HEK293T (cell line): ENCODE data around the gene ZNF548.

Experiments
- CTBP1 ChIP-seq: fragments of 450-650 bp; IDR thresholded peaks from 2 replicates; pipeline ENCODE4 v1.6.1; 2016; ENCODE audit warnings: borderline replicate concordance
- FOXA1 ChIP-seq: fragments of 450-650 bp; IDR thresholded peaks from 2 replicates; pipeline ENCODE4 v1.6.1; 2016; ENCODE audit warnings: mild to moderate bottlenecking
- FOXM1 ChIP-seq: fragments of 450-650 bp; IDR thresholded peaks from 2 replicates; pipeline ENCODE4 v1.6.1; 2017; ENCODE audit warnings: mild to moderate bottlenecking, borderline replicate concordance
- PKNOX1 ChIP-seq: fragments of 450-650 bp; IDR thresholded peaks from 2 replicates; pipeline ENCODE4 v1.6.1; 2016
- SP1 ChIP-seq: fragments of 450-650 bp; IDR thresholded peaks from 2 replicates; pipeline ENCODE4 v1.6.1; 2017
- SUZ12 ChIP-seq: fragments of 450-650 bp; IDR thresholded peaks from 2 replicates; pipeline ENCODE4 v1.6.1; 2016; ENCODE audit warnings: mild to moderate bottlenecking
- ZNF384 ChIP-seq: fragments of 450-650 bp; IDR thresholded peaks from 2 replicates; pipeline ENCODE4 v1.6.1; 2016

DNA sequence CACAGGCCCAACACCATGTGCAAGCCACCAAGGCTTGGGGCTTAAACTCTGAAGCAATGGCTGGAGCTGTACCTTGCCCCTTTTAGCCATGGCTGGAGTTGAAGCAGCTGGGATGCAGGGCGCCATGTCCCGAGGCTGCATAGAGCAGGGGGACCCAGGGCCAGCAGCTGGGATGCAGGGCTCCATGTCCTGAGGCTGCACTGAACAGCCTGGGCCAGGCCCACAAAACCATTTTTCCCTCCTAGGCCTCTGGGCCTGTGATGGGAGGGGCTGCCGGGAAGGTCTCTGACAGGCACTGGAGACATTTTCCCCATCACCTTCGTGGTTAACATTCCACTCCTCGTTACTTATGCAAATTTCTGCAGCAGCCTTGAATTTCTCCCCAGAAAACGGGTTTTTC is 15.5 kb upstream of the ZNF548 start:
- no peak for TF ChIP-seq ZNF384
- no peak for TF ChIP-seq FOXM1
- no peak for TF ChIP-seq SUZ12
- no peak for TF ChIP-seq CTBP1
- no peak for TF ChIP-seq FOXA1
- no peak for TF ChIP-seq SP1
- TF ChIP-seq PKNOX1, result no peak
